ENCODE results near the gene NEDD4.
A peak's percentile ranks its signal among the peaks of the same experiment; 100 is the strongest.
"Not testable (repeated sequence)": the region's sequence is repeated elsewhere in the genome, so short reads cannot be mapped to it uniquely, and the experiment has no call there.

The NEDD4 gene

GRCh38 chr15:55993111-55993803 lies at the start of gene NEDD4:
Gene NEDD4 (minus strand): TSS chr15:55993612. CDS start chr15:55993555, 57 bp downstream.
- DNase-seq: peak; percentile 91
- in situ Hi-C loops (cut with MboI; ENCODE audit: low pct_unique_long_range_greater_than_20kb, low sequenced_read_pairs): no loop called here

- DNase-seq: no peak
- in situ Hi-C loops (cut with MboI; ENCODE audit: low pct_unique_long_range_greater_than_20kb, low sequenced_read_pairs): no loop called here
Observed at GRCh38 chr15:56042498-56042897, 49.1 kb upstream of the NEDD4 start.

- in situ Hi-C loops (cut with MboI; ENCODE audit: low pct_unique_long_range_greater_than_20kb, low sequenced_read_pairs): no loop called here
- no peak for DNase-seq
Observed at GRCh38 chr15:56042031-56042430, 48.6 kb upstream of the NEDD4 start.

GRCh38 chr15:56040081-56041035 lies 46.9 kb upstream of the NEDD4 start:
- peak; percentile 16 for DNase-seq
- in situ Hi-C loops (cut with MboI; ENCODE audit: low pct_unique_long_range_greater_than_20kb, low sequenced_read_pairs): no loop called here

GRCh38 chr15:56038707-56039106 lies 45.3 kb upstream of the NEDD4 start:
- no peak for DNase-seq
- in situ Hi-C loops (cut with MboI; ENCODE audit: low pct_unique_long_range_greater_than_20kb, low sequenced_read_pairs): no loop called here

GRCh38 chr15:56038015-56038414 lies 44.6 kb upstream of the NEDD4 start:
- in situ Hi-C loops (cut with MboI; ENCODE audit: low pct_unique_long_range_greater_than_20kb, low sequenced_read_pairs): no loop called here

GRCh38 chr15:56036546-56037067 lies 43.2 kb upstream of the NEDD4 start:
- no peak for DNase-seq
- in situ Hi-C loops (cut with MboI; ENCODE audit: low pct_unique_long_range_greater_than_20kb, low sequenced_read_pairs): no loop called here

More at GRCh38 chr15:56038015-56038414, 44.6 kb upstream of the NEDD4 start:
- peak; percentile 69 for DNase-seq

GRCh38 chr15:56035166-56035565 lies 41.8 kb upstream of the NEDD4 start:
- in situ Hi-C loops (cut with MboI; ENCODE audit: low pct_unique_long_range_greater_than_20kb, low sequenced_read_pairs): no loop called here
- DNase-seq: no peak

GRCh38 chr15:56034514-56034913 lies 41.1 kb upstream of the NEDD4 start:
- DNase-seq: no peak
- in situ Hi-C loops (cut with MboI; ENCODE audit: low pct_unique_long_range_greater_than_20kb, low sequenced_read_pairs): no loop called here

GRCh38 chr15:56032373-56032772 lies 39.0 kb upstream of the NEDD4 start:
- no peak for DNase-seq
- in situ Hi-C loops (cut with MboI; ENCODE audit: low pct_unique_long_range_greater_than_20kb, low sequenced_read_pairs): no loop called here

- in situ Hi-C loops (cut with MboI; ENCODE audit: low pct_unique_long_range_greater_than_20kb, low sequenced_read_pairs): no loop called here
- no peak for DNase-seq
Observed at GRCh38 chr15:56031836-56032235, 38.4 kb upstream of the NEDD4 start.

- in situ Hi-C loops (cut with MboI; ENCODE audit: low pct_unique_long_range_greater_than_20kb, low sequenced_read_pairs): no loop called here
- DNase-seq: no peak
Observed at GRCh38 chr15:56031402-56031801, 38.0 kb upstream of the NEDD4 start.

GRCh38 chr15:56028430-56028829 lies 35.0 kb upstream of the NEDD4 start:
- in situ Hi-C loops (cut with MboI; ENCODE audit: low pct_unique_long_range_greater_than_20kb, low sequenced_read_pairs): no loop called here
- DNase-seq: no peak

- in situ Hi-C loops (cut with MboI; ENCODE audit: low pct_unique_long_range_greater_than_20kb, low sequenced_read_pairs); DNase-seq: not testable (repeated sequence)
Observed at GRCh38 chr15:56023160-56023559, 29.7 kb upstream of the NEDD4 start.

- in situ Hi-C loops (cut with MboI; ENCODE audit: low pct_unique_long_range_greater_than_20kb, low sequenced_read_pairs): no loop called here
- DNase-seq: no peak
Observed at GRCh38 chr15:56019819-56020486, 26.5 kb upstream of the NEDD4 start.

GRCh38 chr15:56019060-56019793 lies 25.8 kb upstream of the NEDD4 start:
- in situ Hi-C loops (cut with MboI; ENCODE audit: low pct_unique_long_range_greater_than_20kb, low sequenced_read_pairs): no loop called here
- DNase-seq: no peak

- in situ Hi-C loops (cut with MboI; ENCODE audit: low pct_unique_long_range_greater_than_20kb, low sequenced_read_pairs): no loop called here
Observed at GRCh38 chr15:56017920-56018319, 24.5 kb upstream of the NEDD4 start.

GRCh38 chr15:56017511-56017910 lies 24.1 kb upstream of the NEDD4 start:
- DNase-seq: no peak
- in situ Hi-C loops (cut with MboI; ENCODE audit: low pct_unique_long_range_greater_than_20kb, low sequenced_read_pairs): no loop called here

More at GRCh38 chr15:56017920-56018319, 24.5 kb upstream of the NEDD4 start:
- DNase-seq: no peak

GRCh38 chr15:56016281-56016680 lies 22.9 kb upstream of the NEDD4 start:
- in situ Hi-C loops (cut with MboI; ENCODE audit: low pct_unique_long_range_greater_than_20kb, low sequenced_read_pairs): no loop called here
- no peak for DNase-seq
